ENCODE data around the gene RPS23. TPM values are rescaled to one million over a fixed set of nuclear protein-coding genes. Genes with fewer than 3 reads are reported as not detected.

RPS23 gene
- total RNA-seq, 2 experiments from 2014 or later, result 3,081 to 3,109 TPM

DNA sequence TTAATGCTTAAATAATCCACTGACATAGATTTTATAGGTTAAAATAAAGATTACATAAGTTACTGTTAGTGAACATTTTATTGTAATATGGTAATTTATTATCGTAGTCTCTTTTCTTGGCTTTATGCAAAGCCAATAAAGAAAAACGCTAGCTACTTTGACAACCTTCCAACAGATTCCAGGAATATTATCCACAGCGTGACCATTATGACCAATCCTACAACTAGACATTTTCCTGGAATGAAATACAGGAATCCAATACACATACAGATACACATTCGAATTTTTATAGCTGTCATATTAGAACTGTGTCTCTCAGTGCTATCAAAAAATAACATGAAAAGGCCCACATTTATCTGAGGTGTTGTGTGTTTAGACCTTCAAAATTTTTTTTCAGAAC, 13.1 kb downstream of the RPS23 start:
- H3K9me3 Mint-ChIP-seq, result peaks cover 7% of the 10 kb centered on the region
- DNase-seq, result no peak
- H3K27me3 Mint-ChIP-seq (ENCODE audit: low read depth), result no peaks in the 10 kb centered on the region
- H3K27ac Mint-ChIP-seq, result no peak overlapping the region
- H3K4me3 Mint-ChIP-seq, result no peak overlapping the region
- H3K4me1 Mint-ChIP-seq (ENCODE audit: low read depth), result no peaks in the 10 kb centered on the region
- peaks cover 17% of the 10 kb centered on the region for H3K36me3 Mint-ChIP-seq (ENCODE audit: low read depth)
- intact Hi-C loops (cut with micrococcal nuclease), result no loop called here
- CTCF ChIA-PET, result interaction anchor here (1.3 kb wide), 1 partner anchor 427 kb away, joined by 3 read pairs; no protein-coding TSS in a partner anchor

DNA sequence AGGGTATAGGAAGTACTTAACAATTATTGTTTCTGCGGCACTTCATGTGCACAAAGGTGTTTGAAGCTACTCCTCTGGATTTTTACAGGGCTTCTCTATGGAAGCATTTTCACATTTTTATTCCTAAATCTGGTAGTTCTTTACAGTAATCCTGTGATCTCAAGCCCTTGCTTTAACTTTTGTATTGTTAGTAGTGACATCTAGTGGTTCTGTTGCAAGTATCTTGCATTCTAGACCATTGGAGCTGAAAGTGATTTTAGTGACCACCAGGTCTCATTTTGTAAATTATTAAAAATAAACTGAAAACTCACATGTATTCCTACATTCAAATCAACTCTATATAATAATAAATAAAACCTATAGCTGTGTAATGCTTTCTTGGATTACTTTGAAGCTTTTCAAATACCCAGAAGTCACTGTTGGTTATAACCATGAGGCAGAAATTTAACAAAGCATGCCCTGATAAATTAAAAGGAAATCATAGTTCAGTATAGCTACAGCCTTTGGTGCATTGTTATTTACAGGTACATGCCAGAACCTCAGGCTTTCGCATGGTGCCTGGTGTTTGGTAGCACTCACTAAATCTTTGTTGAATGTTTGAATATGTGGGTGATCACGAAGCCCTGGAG, 18.9 kb downstream of the RPS23 start:
- intact Hi-C loops (cut with micrococcal nuclease), result loop anchor here (1.0 kb wide), 2 partner anchors 85 to 752 kb away; no protein-coding TSS in a partner anchor
- DNase-seq, result no peak
- CTCF ChIA-PET, result interaction anchor here (0.5 to 1.4 kb wide), 5 partner anchors 11 to 834 kb away, joined by 3 to 6 read pairs (median 4); partner anchors contain the start of gene RPS23
- no peak overlapping the region for H3K27ac Mint-ChIP-seq
- no peaks in the 10 kb centered on the region for H3K36me3 Mint-ChIP-seq (ENCODE audit: low read depth)
- no peaks in the 10 kb centered on the region for H3K9me3 Mint-ChIP-seq
- no peaks in the 10 kb centered on the region for H3K27me3 Mint-ChIP-seq (ENCODE audit: low read depth)
- H3K4me3 Mint-ChIP-seq, result no peak overlapping the region
- peaks cover 1% of the 10 kb centered on the region for H3K4me1 Mint-ChIP-seq (ENCODE audit: low read depth)

GRCh38 chr5:82257729-82258128, 20.4 kb downstream of the RPS23 start:
- H3K36me3 Mint-ChIP-seq (ENCODE audit: low read depth), result no peaks in the 10 kb centered on the region
- H3K9me3 Mint-ChIP-seq, result no peaks in the 10 kb centered on the region
- no peaks in the 10 kb centered on the region for H3K27me3 Mint-ChIP-seq (ENCODE audit: low read depth)
- no peak overlapping the region for H3K27ac Mint-ChIP-seq
- CTCF ChIA-PET, result interaction anchor here (0.7 to 1.2 kb wide), 3 partner anchors 11 to 629 kb away, joined by 3 read pairs; no protein-coding TSS in a partner anchor
- intact Hi-C loops (cut with micrococcal nuclease), result no loop called here
- no peak overlapping the region for H3K4me3 Mint-ChIP-seq
- DNase-seq, result no peak
- H3K4me1 Mint-ChIP-seq (ENCODE audit: low read depth), result peaks cover 1% of the 10 kb centered on the region

DNA sequence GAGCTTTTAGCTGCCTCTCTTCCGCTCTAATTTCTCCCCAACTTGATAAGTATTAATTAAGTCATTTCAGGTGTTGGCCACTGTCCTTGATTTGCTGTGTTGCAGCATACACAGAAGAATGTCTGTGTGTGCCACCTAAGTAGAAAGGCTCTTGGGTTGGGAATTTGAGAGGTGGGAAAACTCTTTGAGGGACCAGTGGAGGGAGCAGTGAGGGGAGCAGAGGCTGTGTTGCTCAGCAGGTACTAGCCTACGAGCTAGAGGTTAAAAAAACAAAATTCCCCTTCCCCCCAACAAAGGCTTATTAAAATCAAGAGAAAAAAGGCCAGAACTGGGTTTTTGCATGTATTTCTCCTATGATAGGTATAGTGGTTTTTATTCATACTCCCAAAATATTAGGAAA, 20.9 kb downstream of the RPS23 start:
- no peak for DNase-seq
- CTCF ChIA-PET, result interaction anchor here (0.7 to 1.2 kb wide), 3 partner anchors 10 to 629 kb away, joined by 3 read pairs; no protein-coding TSS in a partner anchor
- Mint-ChIP-seq H3K9me3 (no peaks in the 10 kb centered on the region), H3K4me3 (no peak overlapping the region), H3K27me3 (ENCODE audit: low read depth) (no peaks in the 10 kb centered on the region), H3K4me1 (ENCODE audit: low read depth) (peaks cover 1% of the 10 kb centered on the region), H3K36me3 (ENCODE audit: low read depth) (no peaks in the 10 kb centered on the region), H3K27ac (no peak overlapping the region)
- intact Hi-C loops (cut with micrococcal nuclease), result no loop called here

DNA sequence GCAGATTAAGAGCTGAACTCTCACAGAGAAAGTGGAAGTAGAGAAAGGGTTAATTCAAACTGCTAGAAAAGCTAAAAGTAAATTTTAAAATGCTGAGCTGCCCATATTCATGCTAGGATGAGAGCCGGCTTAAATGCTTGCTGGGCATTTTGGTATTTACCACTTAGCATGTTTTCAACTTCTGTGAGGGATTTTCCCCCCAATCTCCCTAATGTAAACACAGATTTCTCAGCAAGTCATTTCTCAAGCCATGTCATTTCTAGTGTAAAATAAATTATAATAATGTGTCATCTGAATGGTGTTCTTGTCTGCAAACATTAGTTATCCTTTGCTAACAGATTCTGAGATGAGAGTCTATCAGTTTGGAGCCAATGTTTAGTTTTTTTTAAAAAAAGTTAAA, 22.3 kb downstream of the RPS23 start:
- no peak overlapping the region for H3K27ac Mint-ChIP-seq
- H3K27me3 Mint-ChIP-seq (ENCODE audit: low read depth), result no peaks in the 10 kb centered on the region
- H3K4me1 Mint-ChIP-seq (ENCODE audit: low read depth), result peaks cover 1% of the 10 kb centered on the region
- no peaks in the 10 kb centered on the region for H3K9me3 Mint-ChIP-seq
- no peak for DNase-seq
- no peaks in the 10 kb centered on the region for H3K36me3 Mint-ChIP-seq (ENCODE audit: low read depth)
- intact Hi-C loops (cut with micrococcal nuclease), result no loop called here
- CTCF ChIA-PET, result interaction anchor here (0.9 to 1.0 kb wide), 2 partner anchors 30 to 954 kb away, joined by 3 read pairs; no protein-coding TSS in a partner anchor
- H3K4me3 Mint-ChIP-seq, result no peak overlapping the region

DNA sequence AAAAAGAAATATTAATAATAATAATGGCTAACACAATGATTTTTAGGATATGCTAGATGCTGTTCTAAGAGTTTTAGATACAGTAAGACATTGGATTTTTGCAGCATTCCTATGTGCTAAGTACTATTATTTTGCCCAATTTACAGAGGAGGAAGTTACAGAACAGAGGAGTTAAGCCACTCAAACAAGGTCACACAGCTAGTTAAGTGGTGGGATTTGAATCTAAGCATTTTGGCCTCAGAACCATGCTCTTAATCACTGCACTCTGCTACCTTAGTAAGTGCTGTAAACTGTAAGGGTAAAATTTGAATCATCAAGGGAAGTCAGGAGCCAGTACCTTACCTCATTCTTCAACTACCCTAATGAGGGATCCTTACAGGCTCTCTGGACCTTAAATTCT, 25.4 kb downstream of the RPS23 start:
- CTCF ChIA-PET, result no interaction called here
- Mint-ChIP-seq H3K9me3 (peaks cover 4% of the 10 kb centered on the region), H3K4me1 (ENCODE audit: low read depth) (peaks cover 1% of the 10 kb centered on the region), H3K27ac (no peak overlapping the region), H3K36me3 (ENCODE audit: low read depth) (peaks cover 3% of the 10 kb centered on the region), H3K27me3 (ENCODE audit: low read depth) (no peaks in the 10 kb centered on the region), H3K4me3 (no peak overlapping the region)
- intact Hi-C loops (cut with micrococcal nuclease), result no loop called here
- DNase-seq, result no peak

GRCh38 chr5:82246960-82247574, 31.1 kb downstream of the RPS23 start:
- no peak for DNase-seq
- H3K9me3 Mint-ChIP-seq, result peaks cover 10% of the 10 kb centered on the region
- peaks cover 7% of the 10 kb centered on the region for H3K36me3 Mint-ChIP-seq (ENCODE audit: low read depth)
- CTCF ChIA-PET, result interaction anchor here (0.6 to 1.4 kb wide), 3 partner anchors 10 to 649 kb away, joined by 3 to 4 read pairs (median 4); no protein-coding TSS in a partner anchor
- H3K27me3 Mint-ChIP-seq (ENCODE audit: low read depth), result no peaks in the 10 kb centered on the region
- no peak overlapping the region for H3K27ac Mint-ChIP-seq
- H3K4me1 Mint-ChIP-seq (ENCODE audit: low read depth), result no peaks in the 10 kb centered on the region
- intact Hi-C loops (cut with micrococcal nuclease), result no loop called here
- no peak overlapping the region for H3K4me3 Mint-ChIP-seq

DNA sequence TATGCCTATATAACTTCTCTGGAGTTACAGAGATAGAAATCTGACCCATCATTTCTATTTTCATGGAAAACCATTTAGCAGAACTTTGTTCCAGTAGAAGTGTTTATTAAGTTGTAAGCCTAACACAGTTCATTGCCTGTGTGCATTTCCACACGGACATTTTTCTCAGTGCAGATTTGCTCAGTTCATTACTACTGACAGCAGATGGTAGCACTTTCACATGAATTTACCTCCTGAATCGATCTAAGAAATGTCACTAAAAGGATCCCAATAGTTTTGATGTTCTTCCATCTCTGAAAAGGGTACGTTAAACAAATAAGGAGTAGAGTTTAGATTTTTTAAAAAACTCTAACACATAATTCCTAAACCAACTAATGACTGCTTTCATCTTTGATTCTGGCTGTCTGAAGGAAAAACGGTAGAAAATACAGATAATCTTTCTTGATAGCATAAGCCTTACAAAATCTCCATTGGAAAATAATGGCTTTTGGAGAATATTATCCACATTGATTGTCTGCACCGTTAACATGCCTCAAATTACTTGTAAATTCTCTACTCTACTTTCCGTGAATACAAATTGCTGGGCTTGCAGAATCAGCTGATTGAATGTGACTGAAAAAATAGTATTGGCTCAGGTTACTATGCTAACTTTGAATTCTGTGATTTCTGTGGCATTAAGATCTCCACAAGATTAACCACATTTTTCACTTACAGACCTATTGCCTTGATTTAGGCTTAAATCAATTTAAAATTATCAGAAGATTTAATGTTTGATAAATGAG, 33.1 kb downstream of the RPS23 start:
- Mint-ChIP-seq H3K4me1 (ENCODE audit: low read depth) (no peaks in the 10 kb centered on the region), H3K27ac (no peak overlapping the region), H3K4me3 (no peak overlapping the region), H3K9me3 (peaks cover 10% of the 10 kb centered on the region), H3K27me3 (ENCODE audit: low read depth) (no peaks in the 10 kb centered on the region), H3K36me3 (ENCODE audit: low read depth) (peaks cover 7% of the 10 kb centered on the region)
- CTCF ChIA-PET, result no interaction called here
- no peak for DNase-seq
- intact Hi-C loops (cut with micrococcal nuclease), result no loop called here

DNA sequence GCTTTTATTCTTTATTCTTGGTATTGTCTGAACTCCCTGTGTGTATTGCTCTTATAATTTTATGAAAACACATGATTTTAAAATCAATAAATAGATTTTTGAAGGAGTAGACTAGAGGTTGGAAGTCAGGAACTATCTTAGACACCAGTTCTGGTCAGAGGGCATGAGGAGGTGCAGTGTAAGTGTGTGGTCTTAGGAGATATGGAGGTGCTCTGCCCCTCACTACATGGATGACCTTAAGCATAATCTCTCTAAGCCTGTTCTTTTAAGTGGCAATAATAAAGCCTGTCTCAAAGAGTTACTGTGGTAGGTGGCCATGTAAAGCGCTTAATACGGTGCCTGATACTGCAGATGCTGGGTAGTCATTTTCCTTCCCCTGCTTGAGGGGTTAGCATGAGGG, 34.0 kb downstream of the RPS23 start:
- Mint-ChIP-seq H3K27me3 (ENCODE audit: low read depth) (no peaks in the 10 kb centered on the region), H3K27ac (no peak overlapping the region), H3K9me3 (peaks cover 10% of the 10 kb centered on the region), H3K4me3 (no peak overlapping the region), H3K36me3 (ENCODE audit: low read depth) (peaks cover 7% of the 10 kb centered on the region), H3K4me1 (ENCODE audit: low read depth) (no peaks in the 10 kb centered on the region)
- DNase-seq, result no peak
- intact Hi-C loops (cut with micrococcal nuclease), result no loop called here
- CTCF ChIA-PET, result no interaction called here

DNA sequence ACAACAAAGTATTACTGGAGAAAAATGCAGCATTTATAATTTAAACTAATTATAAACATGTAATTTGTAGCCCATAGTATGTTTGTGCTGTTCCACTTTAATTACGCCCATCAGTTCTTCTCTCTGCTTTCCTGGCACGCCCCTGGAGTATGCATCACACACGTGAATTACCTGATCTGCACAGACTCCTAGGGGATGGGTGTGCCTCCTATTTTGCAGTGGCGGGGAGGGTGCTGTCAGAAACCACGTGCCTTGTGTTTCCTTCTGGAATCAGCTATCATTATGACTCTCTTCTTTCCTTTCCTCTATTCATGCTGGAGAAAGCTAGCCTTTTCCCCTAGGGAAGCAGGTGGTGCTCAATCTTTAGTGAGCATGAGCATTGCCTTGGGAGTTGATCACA, 43.3 kb downstream of the RPS23 start:
- CTCF ChIA-PET, result interaction anchor here (1.3 kb wide), 1 partner anchor 9 kb away, joined by 4 read pairs; no protein-coding TSS in a partner anchor
- Mint-ChIP-seq H3K27me3 (ENCODE audit: low read depth) (no peaks in the 10 kb centered on the region), H3K4me3 (no peak overlapping the region), H3K9me3 (no peaks in the 10 kb centered on the region), H3K27ac (no peak overlapping the region), H3K4me1 (ENCODE audit: low read depth) (no peaks in the 10 kb centered on the region), H3K36me3 (ENCODE audit: low read depth) (no peaks in the 10 kb centered on the region)
- intact Hi-C loops (cut with micrococcal nuclease), result no loop called here
- DNase-seq, result no peak

DNA sequence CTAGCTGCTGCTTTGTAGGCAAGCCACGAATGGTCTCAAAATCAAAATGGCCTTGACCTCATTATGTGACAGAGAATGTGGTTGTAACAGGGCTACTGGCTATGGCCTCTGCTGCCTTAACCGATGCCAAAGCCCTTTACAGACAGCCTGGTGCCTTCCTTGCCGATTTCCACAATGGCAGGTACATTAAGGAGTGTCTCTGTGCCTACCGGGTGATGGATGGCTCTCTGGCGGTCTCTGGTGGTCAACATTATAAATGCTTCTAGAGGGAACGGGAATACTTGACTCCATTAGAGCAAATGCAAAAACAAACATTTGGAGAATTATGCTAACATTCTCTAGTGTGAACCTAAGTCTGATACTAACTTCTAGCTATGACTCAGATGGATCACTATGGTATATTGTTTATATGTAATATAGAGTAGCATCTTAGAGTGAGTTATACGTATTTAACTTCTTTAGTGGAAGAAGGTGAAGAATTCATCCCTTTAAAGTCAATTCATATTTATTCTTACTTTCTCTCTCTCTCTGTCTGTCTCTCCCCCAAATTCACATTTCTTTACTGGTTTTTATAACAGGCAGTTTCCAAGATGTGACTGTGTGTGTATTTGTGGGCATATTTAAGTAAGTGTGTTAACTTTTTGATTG, 52.5 kb downstream of the RPS23 start:
- Mint-ChIP-seq H3K9me3 (no peaks in the 10 kb centered on the region), H3K4me3 (no peak overlapping the region), H3K4me1 (ENCODE audit: low read depth) (peaks cover 3% of the 10 kb centered on the region), H3K36me3 (ENCODE audit: low read depth) (no peaks in the 10 kb centered on the region), H3K27ac (no peak overlapping the region), H3K27me3 (ENCODE audit: low read depth) (no peaks in the 10 kb centered on the region)
- peak; percentile 79 for DNase-seq
- CTCF ChIA-PET, result interaction anchor here (0.7 to 2.3 kb wide), 23 partner anchors 9 to 1254 kb away, joined by 3 to 10 read pairs (median 4); no protein-coding TSS in a partner anchor
- intact Hi-C loops (cut with micrococcal nuclease), result loop anchor here (1.0 to 5.0 kb wide), 10 partner anchors 51 to 925 kb away; partner anchors contain the start of gene ZCCHC9
